PC-3 (cell line): ENCODE results near the gene PXK.

Source experiments
- CTCF ChIP-seq: fragments of 300-600 bp; sonication (generic); conservative IDR thresholded peaks from 2 replicates; pipeline ENCODE4 v1.5.1; 2017; ENCODE audit warnings: antibody characterized with exemption, low read depth, mild to moderate bottlenecking, low read length
- EZH2 ChIP-seq: fragments of 300-600 bp; sonication (generic); IDR thresholded peaks from one replicate; pipeline ENCODE4 v1.6.1; 2017; ENCODE audit warnings: antibody characterized with exemption, mild to moderate bottlenecking, low read length; ENCODE audit not compliant: unreplicated experiment
- EZH2phosphoT487 ChIP-seq: fragments of 300-600 bp; sonication (generic); IDR thresholded peaks from 2 replicates; pipeline ENCODE4 v1.6.1; 2018; ENCODE audit warnings: mild to moderate bottlenecking, antibody characterized with exemption, low read length, borderline replicate concordance

- TF ChIP-seq CTCF (no peak), EZH2phosphoT487 (no peak), EZH2 (no peak)
Measured at GRCh38 chr3:58334013-58334321, 1.3 kb downstream of the PXK start.
